Activated T-cell treated with anti-CD3 and anti-CD28 coated beads, Interleukin-2, amount 50 U/mL, for 24 hours (primary cell): ENCODE results near the gene STAB1.

Experiments used
- DNase-seq: peaks from one replicate; pipeline ENCODE4 v3.0.0-alpha.2; 2020
- H3K27ac Mint-ChIP-seq: 2 replicates; pipeline ENCODE4 v1.8.0; 2020; ENCODE audit warnings: mild to moderate bottlenecking, mixed read lengths
- H3K27me3 Mint-ChIP-seq: 2 replicates; pipeline ENCODE4 v1.8.0; 2020; ENCODE audit warnings: mixed read lengths
- H3K36me3 Mint-ChIP-seq: 2 replicates; pipeline ENCODE4 v1.8.0; 2020; ENCODE audit warnings: low read depth, mixed read lengths
- H3K4me1 Mint-ChIP-seq: 2 replicates; pipeline ENCODE4 v1.8.0; 2020; ENCODE audit warnings: low read depth, mixed read lengths
- H3K4me3 Mint-ChIP-seq: 2 replicates; pipeline ENCODE4 v1.8.0; 2020; ENCODE audit warnings: mild to moderate bottlenecking, moderate library complexity, mixed read lengths
- H3K9me3 Mint-ChIP-seq: 2 replicates; pipeline ENCODE4 v1.8.0; 2020; ENCODE audit warnings: mixed read lengths

The STAB1 gene

GRCh38 chr3:52473026-52473425 lies 22.1 kb upstream of the STAB1 start:
- H3K4me1 Mint-ChIP-seq: no peaks in the 10 kb centered on the region
- H3K27ac Mint-ChIP-seq: peak overlapping the region; percentile 5
- H3K4me3 Mint-ChIP-seq: no peak overlapping the region
- H3K27me3 Mint-ChIP-seq: no peaks in the 10 kb centered on the region
- no peaks in the 10 kb centered on the region for H3K9me3 Mint-ChIP-seq
- no peak for DNase-seq
- H3K36me3 Mint-ChIP-seq: peaks cover 91% of the 10 kb centered on the region

GRCh38 chr3:52477076-52477795 lies 17.9 kb upstream of the STAB1 start:
- no peak overlapping the region for H3K4me3 Mint-ChIP-seq

GRCh38 chr3:52477796-52478095 lies 17.4 kb upstream of the STAB1 start:
- H3K27me3 Mint-ChIP-seq: no peaks in the 10 kb centered on the region
- no peaks in the 10 kb centered on the region for H3K9me3 Mint-ChIP-seq
- H3K27ac Mint-ChIP-seq: no peak overlapping the region
- no peak overlapping the region for H3K4me3 Mint-ChIP-seq
- no peaks in the 10 kb centered on the region for H3K4me1 Mint-ChIP-seq
- peaks cover 97% of the 10 kb centered on the region for H3K36me3 Mint-ChIP-seq
- no peak for DNase-seq

More at GRCh38 chr3:52477076-52477795, 17.9 kb upstream of the STAB1 start:
- no peaks in the 10 kb centered on the region for H3K9me3 Mint-ChIP-seq
- no peaks in the 10 kb centered on the region for H3K27me3 Mint-ChIP-seq
- H3K27ac Mint-ChIP-seq: peak overlapping the region; percentile 14
- H3K36me3 Mint-ChIP-seq: peaks cover 97% of the 10 kb centered on the region
- no peak for DNase-seq
- no peaks in the 10 kb centered on the region for H3K4me1 Mint-ChIP-seq

- Mint-ChIP-seq H3K36me3 (peaks cover 97% of the 10 kb centered on the region), H3K9me3 (no peaks in the 10 kb centered on the region), H3K4me1 (no peaks in the 10 kb centered on the region), H3K4me3 (no peak overlapping the region), H3K27ac (no peak overlapping the region), H3K27me3 (no peaks in the 10 kb centered on the region)
- no peak for DNase-seq
Observed at GRCh38 chr3:52479037-52479876, 15.9 kb upstream of the STAB1 start.

- Mint-ChIP-seq H3K36me3 (peaks cover 98% of the 10 kb centered on the region), H3K27ac (peak overlapping the region; percentile 50), H3K4me3 (no peak overlapping the region), H3K9me3 (no peaks in the 10 kb centered on the region), H3K27me3 (no peaks in the 10 kb centered on the region), H3K4me1 (no peaks in the 10 kb centered on the region)
- no peak for DNase-seq
Observed at GRCh38 chr3:52479877-52480575, 15.1 kb upstream of the STAB1 start.

GRCh38 chr3:52480768-52481715 lies 14.1 kb upstream of the STAB1 start:
- H3K4me1 Mint-ChIP-seq: no peaks in the 10 kb centered on the region
- H3K4me3 Mint-ChIP-seq: no peak overlapping the region
- no peaks in the 10 kb centered on the region for H3K27me3 Mint-ChIP-seq
- DNase-seq: no peak
- H3K9me3 Mint-ChIP-seq: no peaks in the 10 kb centered on the region
- H3K27ac Mint-ChIP-seq: peak overlapping the region; percentile 19
- H3K36me3 Mint-ChIP-seq: peaks cover 99% of the 10 kb centered on the region

GRCh38 chr3:52481819-52482521 lies 13.2 kb upstream of the STAB1 start:
- H3K4me1 Mint-ChIP-seq: no peaks in the 10 kb centered on the region
- no peaks in the 10 kb centered on the region for H3K9me3 Mint-ChIP-seq
- DNase-seq: no peak
- H3K36me3 Mint-ChIP-seq: peaks cover 100% of the 10 kb centered on the region
- no peak overlapping the region for H3K4me3 Mint-ChIP-seq
- H3K27me3 Mint-ChIP-seq: no peaks in the 10 kb centered on the region
- H3K27ac Mint-ChIP-seq: no peak overlapping the region

GRCh38 chr3:52483081-52483480 lies 12.1 kb upstream of the STAB1 start:
- no peaks in the 10 kb centered on the region for H3K27me3 Mint-ChIP-seq
- no peaks in the 10 kb centered on the region for H3K9me3 Mint-ChIP-seq
- no peaks in the 10 kb centered on the region for H3K4me1 Mint-ChIP-seq
- peaks cover 99% of the 10 kb centered on the region for H3K36me3 Mint-ChIP-seq
- H3K27ac Mint-ChIP-seq: peak overlapping the region; percentile 50
- DNase-seq: no peak
- no peak overlapping the region for H3K4me3 Mint-ChIP-seq

- Mint-ChIP-seq H3K4me3 (no peak overlapping the region), H3K9me3 (no peaks in the 10 kb centered on the region), H3K4me1 (no peaks in the 10 kb centered on the region), H3K27me3 (no peaks in the 10 kb centered on the region), H3K27ac (peak overlapping the region; percentile 50), H3K36me3 (peaks cover 98% of the 10 kb centered on the region)
- no peak for DNase-seq
Observed at GRCh38 chr3:52483577-52484381, 11.4 kb upstream of the STAB1 start.

GRCh38 chr3:52484680-52485461 lies 10.3 kb upstream of the STAB1 start:
- H3K27ac Mint-ChIP-seq: peak overlapping the region; percentile 64
- H3K36me3 Mint-ChIP-seq: peaks cover 98% of the 10 kb centered on the region
- no peaks in the 10 kb centered on the region for H3K27me3 Mint-ChIP-seq
- no peaks in the 10 kb centered on the region for H3K4me1 Mint-ChIP-seq
- H3K4me3 Mint-ChIP-seq: no peak overlapping the region
- H3K9me3 Mint-ChIP-seq: no peaks in the 10 kb centered on the region
- DNase-seq: no peak

GRCh38 chr3:52487050-52487787 lies 7.9 kb upstream of the STAB1 start:
- peaks cover 98% of the 10 kb centered on the region for H3K36me3 Mint-ChIP-seq
- H3K27ac Mint-ChIP-seq: no peak overlapping the region
- no peaks in the 10 kb centered on the region for H3K27me3 Mint-ChIP-seq
- no peaks in the 10 kb centered on the region for H3K4me1 Mint-ChIP-seq
- no peak overlapping the region for H3K4me3 Mint-ChIP-seq
- H3K9me3 Mint-ChIP-seq: no peaks in the 10 kb centered on the region
- no peak for DNase-seq
